ENCODE data around the gene LMAN1.

- no peak for TF ChIP-seq EP300 (IDR thresholded peaks at IDR 0.05)
- no peak for TF ChIP-seq CTCF (IDR thresholded peaks at IDR 0.05)
- no peak for TF ChIP-seq POLR2AphosphoS5 (IDR thresholded peaks at IDR 0.05)
- no peak for TF ChIP-seq POLR2A (IDR thresholded peaks at IDR 0.05)
These were observed 26.1 kb downstream of the LMAN1 start for GRCh38 chr18:59332986-59333385.
